ENCODE results near the gene ISG20L2. TPM values are rescaled to one million over a fixed set of nuclear protein-coding genes. Genes with fewer than 3 reads are reported as not detected.

Gene ISG20L2
- polyA plus RNA-seq, 3 donors = 17.2 to 23.5 (median 18.1) TPM

DNA sequence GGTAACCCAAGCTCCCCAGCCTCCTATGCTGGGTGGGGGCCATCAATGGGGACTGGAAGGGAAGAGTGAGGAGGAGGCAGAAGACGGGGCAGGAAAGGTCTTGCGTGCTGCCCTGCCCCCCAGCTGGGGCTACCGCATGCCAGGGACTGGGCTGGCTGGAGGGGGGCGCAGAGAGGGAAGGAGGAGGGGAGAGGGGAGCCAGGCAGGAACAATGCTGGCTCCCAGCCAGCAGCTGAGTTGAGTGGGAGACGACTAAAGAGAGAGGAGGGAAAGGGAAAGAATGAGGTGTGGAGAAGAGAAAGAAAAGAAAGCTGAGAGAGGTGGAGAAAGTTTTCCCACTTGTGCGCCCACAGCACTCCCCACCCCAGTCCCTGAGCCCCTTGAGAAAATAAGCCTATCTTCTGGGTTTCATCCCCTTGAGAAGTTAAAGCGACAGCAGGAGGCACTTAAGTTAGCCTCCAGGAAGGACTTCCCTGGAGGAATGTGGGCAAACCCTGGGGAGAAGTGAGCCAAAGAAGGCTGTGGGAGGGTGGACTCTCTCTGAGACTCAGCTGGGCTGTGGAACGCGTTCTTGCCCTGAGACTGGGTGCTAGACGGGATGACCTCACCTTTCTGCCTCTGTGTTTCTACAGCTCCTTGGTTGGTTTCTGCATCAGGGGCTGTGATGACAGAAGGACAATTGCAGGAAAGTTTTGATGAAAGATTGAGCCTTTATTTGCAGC, 38.5 kb downstream of the ISG20L2 start:
- H3K27me3 Mint-ChIP-seq (ENCODE audit: low read depth in 3 of 3) = peaks cover 67 to 82% (median 79%) of the 10 kb centered on the region in 3 donors
- Histone ChIP-seq H3K4me3 (replicated peaks in 1 of 3; ENCODE audit: low read depth in 2 of 3, low read length in 3 of 3) (no peak overlapping the region), H3K4me1 (ENCODE audit: control insufficient read depth in 1 of 2, insufficient read depth in 2 of 2, low read length in 2 of 2) (peaks cover 2 to 10% of the 10 kb centered on the region in 2 donors), H3K4me2 (replicated peaks; ENCODE audit: extremely low read depth, low read length, poor library complexity, severe bottlenecking) (no peak overlapping the region), H3K27me3 (ENCODE audit: control insufficient read depth in 2 of 2, insufficient read depth in 2 of 2, low read length in 2 of 2) (peaks cover 33 to 61% of the 10 kb centered on the region in 2 donors), H4K20me1 (ENCODE audit: insufficient read depth, low read length) (no peaks in the 10 kb centered on the region), H3K79me2 (ENCODE audit: insufficient read depth, low read length) (no peaks in the 10 kb centered on the region), H2AFZ (ENCODE audit: insufficient read depth, low read depth, low read length, poor library complexity, severe bottlenecking) (no peak overlapping the region), H3K27ac (ENCODE audit: low read depth in 1 of 2, low read length in 2 of 2) (no peak overlapping the region), H3K9me3 (replicated peaks in 1 of 2; ENCODE audit: control insufficient read depth in 1 of 2, insufficient read depth in 1 of 2, low read length in 2 of 2) (peaks cover 0 to 11% of the 10 kb centered on the region in 2 donors), H3K36me3 (replicated peaks in 1 of 2; ENCODE audit: control insufficient read depth in 1 of 2, insufficient read depth in 2 of 2, low read length in 2 of 2) (no peaks in the 10 kb centered on the region), H3K9ac (ENCODE audit: insufficient read depth, low read length, poor library complexity, severe bottlenecking) (no peak overlapping the region)
- H3K4me3 Mint-ChIP-seq = peak overlapping the region in 1 of 2 donors; percentile 91
- peaks cover 0 to 15% (median 7%) of the 10 kb centered on the region in 7 donors for H3K9me3 Mint-ChIP-seq
- TF ChIP-seq, protein P1, sequence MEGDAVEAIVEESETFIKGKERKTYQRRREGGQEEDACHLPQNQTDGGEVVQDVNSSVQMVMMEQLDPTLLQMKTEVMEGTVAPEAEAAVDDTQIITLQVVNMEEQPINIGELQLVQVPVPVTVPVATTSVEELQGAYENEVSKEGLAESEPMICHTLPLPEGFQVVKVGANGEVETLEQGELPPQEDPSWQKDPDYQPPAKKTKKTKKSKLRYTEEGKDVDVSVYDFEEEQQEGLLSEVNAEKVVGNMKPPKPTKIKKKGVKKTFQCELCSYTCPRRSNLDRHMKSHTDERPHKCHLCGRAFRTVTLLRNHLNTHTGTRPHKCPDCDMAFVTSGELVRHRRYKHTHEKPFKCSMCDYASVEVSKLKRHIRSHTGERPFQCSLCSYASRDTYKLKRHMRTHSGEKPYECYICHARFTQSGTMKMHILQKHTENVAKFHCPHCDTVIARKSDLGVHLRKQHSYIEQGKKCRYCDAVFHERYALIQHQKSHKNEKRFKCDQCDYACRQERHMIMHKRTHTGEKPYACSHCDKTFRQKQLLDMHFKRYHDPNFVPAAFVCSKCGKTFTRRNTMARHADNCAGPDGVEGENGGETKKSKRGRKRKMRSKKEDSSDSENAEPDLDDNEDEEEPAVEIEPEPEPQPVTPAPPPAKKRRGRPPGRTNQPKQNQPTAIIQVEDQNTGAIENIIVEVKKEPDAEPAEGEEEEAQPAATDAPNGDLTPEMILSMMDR (IDR thresholded peaks at IDR 0.05) = no peak
- peaks cover 24% of the 10 kb centered on the region for H3K4me1 Mint-ChIP-seq
- H3K36me3 Mint-ChIP-seq = peaks cover 0 to 2% of the 10 kb centered on the region in 2 donors
- intact Hi-C loops (cut with micrococcal nuclease) = loop anchor here (2.0 to 10.0 kb wide), 3 partner anchors 37 to 195 kb away; partner anchors contain the start of gene INSRR (in 1 of the 2)
- no peak for DNase-seq
- 28% methylated on average over 8 of the region's 10 CpGs for WGBS (ENCODE audit: insufficient coverage)
- no peak overlapping the region for H3K27ac Mint-ChIP-seq

DNA sequence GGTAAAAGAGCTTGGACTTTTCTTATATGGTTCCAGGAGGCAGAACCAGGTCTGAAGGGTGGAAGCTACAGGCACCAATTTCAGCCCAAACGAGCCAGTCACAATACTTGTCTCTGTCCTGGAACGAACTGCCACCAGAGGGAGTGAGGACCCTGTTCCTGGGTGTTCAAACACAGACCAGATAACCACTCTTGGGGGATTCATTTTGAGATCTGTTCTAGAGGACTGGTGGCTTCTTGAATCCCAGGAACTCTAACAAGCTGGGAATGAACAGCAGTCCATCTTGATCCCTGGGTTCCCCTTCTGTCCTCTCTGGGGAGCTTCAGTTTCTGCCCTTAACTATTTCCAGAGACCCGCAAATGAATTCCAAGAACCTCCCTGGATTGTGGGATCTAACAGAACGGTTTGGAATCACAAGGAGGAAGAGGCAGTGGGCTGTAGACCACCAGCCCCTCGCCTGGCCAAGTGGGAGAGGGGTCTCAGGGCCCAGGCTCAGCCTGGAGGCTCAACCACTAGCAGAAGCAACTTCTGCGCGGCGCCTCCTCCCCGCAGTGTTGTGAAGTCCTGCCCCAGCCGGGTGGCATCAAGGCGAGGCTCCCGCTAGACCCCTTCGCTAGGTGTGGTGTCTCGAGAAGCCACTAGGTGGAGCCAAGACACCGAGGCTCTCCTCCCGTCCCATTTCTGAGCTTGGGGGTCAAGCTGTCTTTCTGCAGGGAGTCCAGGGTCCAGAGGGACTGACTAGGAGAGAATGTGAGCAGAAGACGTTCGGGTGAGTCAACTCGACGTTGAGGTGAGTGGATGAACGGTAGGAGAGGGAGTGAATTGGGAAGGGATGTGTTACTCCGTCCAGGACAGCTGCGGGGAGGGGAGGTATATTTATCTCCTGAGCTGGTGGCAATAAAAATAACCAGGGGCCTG, 39.3 kb downstream of the ISG20L2 start:
- WGBS (ENCODE audit: insufficient coverage) = 1% methylated on average over 17 of the region's 23 CpGs
- Histone ChIP-seq H3K79me2 (ENCODE audit: insufficient read depth, low read length) (no peaks in the 10 kb centered on the region), H2AFZ (ENCODE audit: insufficient read depth, low read depth, low read length, poor library complexity, severe bottlenecking) (no peak overlapping the region), H3K4me2 (replicated peaks; ENCODE audit: extremely low read depth, low read length, poor library complexity, severe bottlenecking) (no peak overlapping the region), H3K27ac (ENCODE audit: low read depth in 1 of 2, low read length in 2 of 2) (no peak overlapping the region), H3K36me3 (replicated peaks in 1 of 2; ENCODE audit: control insufficient read depth in 1 of 2, insufficient read depth in 2 of 2, low read length in 2 of 2) (no peaks in the 10 kb centered on the region), H3K4me3 (replicated peaks in 1 of 3; ENCODE audit: low read depth in 2 of 3, low read length in 3 of 3) (no peak overlapping the region), H3K27me3 (ENCODE audit: control insufficient read depth in 2 of 2, insufficient read depth in 2 of 2, low read length in 2 of 2) (peaks cover 33 to 60% of the 10 kb centered on the region in 2 donors), H4K20me1 (ENCODE audit: insufficient read depth, low read length) (no peaks in the 10 kb centered on the region), H3K9ac (ENCODE audit: insufficient read depth, low read length, poor library complexity, severe bottlenecking) (no peak overlapping the region), H3K9me3 (replicated peaks in 1 of 2; ENCODE audit: control insufficient read depth in 1 of 2, insufficient read depth in 1 of 2, low read length in 2 of 2) (peaks cover 0 to 11% of the 10 kb centered on the region in 2 donors), H3K4me1 (ENCODE audit: control insufficient read depth in 1 of 2, insufficient read depth in 2 of 2, low read length in 2 of 2) (peaks cover 2 to 10% of the 10 kb centered on the region in 2 donors)
- peaks cover 64 to 84% (median 77%) of the 10 kb centered on the region in 3 donors for H3K27me3 Mint-ChIP-seq (ENCODE audit: low read depth in 3 of 3)
- intact Hi-C loops (cut with micrococcal nuclease) = loop anchor here in 1 of 2 donors (2.0 kb wide), 1 partner anchor 38 kb away; no protein-coding TSS in a partner anchor
- H3K27ac Mint-ChIP-seq = no peak overlapping the region
- peaks cover 0 to 15% (median 7%) of the 10 kb centered on the region in 7 donors for H3K9me3 Mint-ChIP-seq
- H3K4me1 Mint-ChIP-seq = peaks cover 26% of the 10 kb centered on the region
- H3K4me3 Mint-ChIP-seq = peak overlapping the region in 1 of 2 donors; percentile 91
- peak; percentile 54 to 69 (median 68) for DNase-seq
- TF ChIP-seq, protein P1 (IDR thresholded peaks at IDR 0.05) = peak; percentile 92
- H3K36me3 Mint-ChIP-seq = peaks cover 0 to 2% of the 10 kb centered on the region in 2 donors
